Panc1 (cell line): ENCODE data around the gene CHRDL1. TPM values are rescaled to one million over a fixed set of nuclear protein-coding genes. Genes with fewer than 3 reads are reported as not detected.

Source experiments
- ATAC-seq: fragments of 200-7000 bp; cut with Tn5 transposase; 2 replicates; pipeline ENCODE4 v1.9.1; 2020; ENCODE audit warnings: mild to moderate bottlenecking, moderate library complexity
- BruUV-seq: library from RNA; stranded (reverse); fragments of 400-500 nt; replicated peaks from 2 replicates; lab custom pipeline; 2021; lab: Mats Ljungman, UMichigan
- CTCF ChIA-PET: fragments of 300-600 bp; sonication (Branson Sonifier 250); formaldehyde crosslinking; loops from one replicate; lab custom pipeline; 2022; ENCODE audit warnings: antibody characterized with exemption; lab: Charles Lee
- POLR2A ChIA-PET: fragments of 300-600 bp; sonication (Branson Sonifier 250); formaldehyde crosslinking; loops from one replicate; lab custom pipeline; 2022; ENCODE audit warnings: antibody characterized with exemption; lab: Charles Lee
- DNase-seq: peaks from one replicate; pipeline ENCODE4 v3.0.0-alpha.2; 2010; ENCODE audit warnings: low read depth, low spot score
- H3K27ac ChIP-seq: 2 replicates; pipeline ENCODE4 v1.5.1; 2011; ENCODE audit warnings: mild to moderate bottlenecking, low read length, inconsistent platforms
- H3K27me3 ChIP-seq: fragments of 200-500 bp; sonication (Bioruptor generic); 2 replicates; pipeline ENCODE4 v1.6.0; 2014; ENCODE audit warnings: low read length, inconsistent platforms; ENCODE audit not compliant: control insufficient read depth, insufficient read depth
- H3K36me3 ChIP-seq: fragments of 200-500 bp; sonication (Bioruptor generic); 2 replicates; pipeline ENCODE4 v1.5.1; 2014; ENCODE audit warnings: inconsistent platforms, mild to moderate bottlenecking, low read length, moderate library complexity; ENCODE audit not compliant: control insufficient read depth, insufficient read depth
- H3K4me1 ChIP-seq: 2 replicates; pipeline ENCODE4 v1.5.1; 2011; ENCODE audit warnings: inconsistent platforms, mild to moderate bottlenecking, low read length, moderate library complexity; ENCODE audit not compliant: control insufficient read depth, insufficient read depth
- H3K4me3 ChIP-seq, 2 experiments: 2 replicates each; pipeline ENCODE4 v1.5.1; 2011 to 2012; ENCODE audit warnings: low read depth in 2 of 2, low read length in 2 of 2, mild to moderate bottlenecking in 2 of 2, inconsistent platforms in 1 of 2, moderate library complexity in 1 of 2
- H3K9me3 ChIP-seq: fragments of 200-500 bp; sonication (Bioruptor generic); 2 replicates; pipeline ENCODE4 v1.5.1; 2014; ENCODE audit warnings: low read depth, mild to moderate bottlenecking, inconsistent platforms, low read length, moderate library complexity; ENCODE audit not compliant: control insufficient read depth, insufficient read depth
- POLR2AphosphoS5 ChIP-seq: IDR thresholded peaks from 2 replicates; pipeline ENCODE4 v1.6.1; 2012; ENCODE audit warnings: mild to moderate bottlenecking, low read depth, low read length, moderate library complexity
- SIN3A ChIP-seq: IDR thresholded peaks from 2 replicates; pipeline ENCODE4 v1.6.1; 2012; ENCODE audit warnings: low read depth, mild to moderate bottlenecking, low read length, moderate library complexity, borderline replicate concordance; ENCODE audit not compliant: insufficient read depth
- TCF7L2 ChIP-seq: IDR thresholded peaks from 2 replicates; pipeline ENCODE4 v1.6.1; 2011; ENCODE audit warnings: mild to moderate bottlenecking, low read depth, low read length, inconsistent platforms
- in situ Hi-C: cut with HindIII; loops from 2 replicates; pipeline ENCODE4 v1.10.0; 2016; ENCODE audit warnings: low sequenced_read_pairs, low pct_unique_long_range_greater_than_20kb
- intact Hi-C: fragments of 100-400 bp; cut with micrococcal nuclease; formaldehyde crosslinking; loops from one replicate; pipeline ENCODE4 v1.10.0; 2022; ENCODE audit not compliant: unreplicated experiment
- total RNA-seq: library from RNA; stranded (reverse); gene quantifications from one replicate; pipeline ENCODE4 v1.2.1, GENCODE V29; 2021; ENCODE audit not compliant: unreplicated experiment
- TF ChIP-seq, protein P1 (sequence below): fragments of 450-650 bp; IDR thresholded peaks from 2 replicates; pipeline ENCODE4 v1.5.1; 2017; ENCODE audit warnings: mild to moderate bottlenecking
- TF ChIP-seq, protein P2 (sequence below), 2 experiments: IDR thresholded peaks; 2 replicates each; pipeline ENCODE4 v1.6.1; 2011 to 2012; ENCODE audit warnings: low read depth in 2 of 2, control low read depth in 1 of 2, low read length in 1 of 2, mild to moderate bottlenecking in 1 of 2, moderate library complexity in 1 of 2; ENCODE audit not compliant: insufficient read depth in 1 of 2

CHRDL1 gene
- total RNA-seq, 1 experiment from 2014 or later = 0.08 TPM

DNA sequence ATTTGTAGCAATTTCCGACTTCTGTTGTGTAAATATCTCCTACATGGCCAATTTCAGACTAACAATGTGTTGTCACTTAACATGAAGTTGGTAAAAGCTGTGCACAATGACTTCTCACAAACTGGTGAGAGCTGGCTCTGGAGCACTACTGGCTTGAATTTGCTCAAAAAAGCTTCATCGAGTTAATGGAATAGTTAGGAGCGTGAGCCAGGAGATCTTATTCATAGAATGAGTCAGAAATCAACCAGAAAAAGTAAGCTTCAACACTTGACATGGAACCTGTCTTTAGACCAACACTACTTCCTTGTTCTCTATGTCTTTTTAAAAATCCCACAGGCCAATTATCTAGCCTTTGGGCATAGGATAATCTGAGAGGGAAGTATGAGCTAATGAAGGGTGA is 7.9 kb upstream of the CHRDL1 start:
- intact Hi-C loops = no loop called here

GRCh38 chrX:110796407-110796697 is 735 bp upstream of the CHRDL1 start:
- ATAC-seq = no peak
- H3K4me1 ChIP-seq = no peaks in the 10 kb centered on the region
- in situ Hi-C loops = no loop called here
- H3K36me3 ChIP-seq = no peaks in the 10 kb centered on the region
- no peak overlapping the region for H3K27ac ChIP-seq
- intact Hi-C loops = no loop called here
- CTCF ChIA-PET = no interaction called here
- POLR2A ChIA-PET = no interaction called here
- no TSS peak for BruUV-seq
- no peaks in the 10 kb centered on the region for H3K9me3 ChIP-seq
- TF ChIP-seq, protein P1, sequence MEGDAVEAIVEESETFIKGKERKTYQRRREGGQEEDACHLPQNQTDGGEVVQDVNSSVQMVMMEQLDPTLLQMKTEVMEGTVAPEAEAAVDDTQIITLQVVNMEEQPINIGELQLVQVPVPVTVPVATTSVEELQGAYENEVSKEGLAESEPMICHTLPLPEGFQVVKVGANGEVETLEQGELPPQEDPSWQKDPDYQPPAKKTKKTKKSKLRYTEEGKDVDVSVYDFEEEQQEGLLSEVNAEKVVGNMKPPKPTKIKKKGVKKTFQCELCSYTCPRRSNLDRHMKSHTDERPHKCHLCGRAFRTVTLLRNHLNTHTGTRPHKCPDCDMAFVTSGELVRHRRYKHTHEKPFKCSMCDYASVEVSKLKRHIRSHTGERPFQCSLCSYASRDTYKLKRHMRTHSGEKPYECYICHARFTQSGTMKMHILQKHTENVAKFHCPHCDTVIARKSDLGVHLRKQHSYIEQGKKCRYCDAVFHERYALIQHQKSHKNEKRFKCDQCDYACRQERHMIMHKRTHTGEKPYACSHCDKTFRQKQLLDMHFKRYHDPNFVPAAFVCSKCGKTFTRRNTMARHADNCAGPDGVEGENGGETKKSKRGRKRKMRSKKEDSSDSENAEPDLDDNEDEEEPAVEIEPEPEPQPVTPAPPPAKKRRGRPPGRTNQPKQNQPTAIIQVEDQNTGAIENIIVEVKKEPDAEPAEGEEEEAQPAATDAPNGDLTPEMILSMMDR = no peak
- TF ChIP-seq, protein P2, sequence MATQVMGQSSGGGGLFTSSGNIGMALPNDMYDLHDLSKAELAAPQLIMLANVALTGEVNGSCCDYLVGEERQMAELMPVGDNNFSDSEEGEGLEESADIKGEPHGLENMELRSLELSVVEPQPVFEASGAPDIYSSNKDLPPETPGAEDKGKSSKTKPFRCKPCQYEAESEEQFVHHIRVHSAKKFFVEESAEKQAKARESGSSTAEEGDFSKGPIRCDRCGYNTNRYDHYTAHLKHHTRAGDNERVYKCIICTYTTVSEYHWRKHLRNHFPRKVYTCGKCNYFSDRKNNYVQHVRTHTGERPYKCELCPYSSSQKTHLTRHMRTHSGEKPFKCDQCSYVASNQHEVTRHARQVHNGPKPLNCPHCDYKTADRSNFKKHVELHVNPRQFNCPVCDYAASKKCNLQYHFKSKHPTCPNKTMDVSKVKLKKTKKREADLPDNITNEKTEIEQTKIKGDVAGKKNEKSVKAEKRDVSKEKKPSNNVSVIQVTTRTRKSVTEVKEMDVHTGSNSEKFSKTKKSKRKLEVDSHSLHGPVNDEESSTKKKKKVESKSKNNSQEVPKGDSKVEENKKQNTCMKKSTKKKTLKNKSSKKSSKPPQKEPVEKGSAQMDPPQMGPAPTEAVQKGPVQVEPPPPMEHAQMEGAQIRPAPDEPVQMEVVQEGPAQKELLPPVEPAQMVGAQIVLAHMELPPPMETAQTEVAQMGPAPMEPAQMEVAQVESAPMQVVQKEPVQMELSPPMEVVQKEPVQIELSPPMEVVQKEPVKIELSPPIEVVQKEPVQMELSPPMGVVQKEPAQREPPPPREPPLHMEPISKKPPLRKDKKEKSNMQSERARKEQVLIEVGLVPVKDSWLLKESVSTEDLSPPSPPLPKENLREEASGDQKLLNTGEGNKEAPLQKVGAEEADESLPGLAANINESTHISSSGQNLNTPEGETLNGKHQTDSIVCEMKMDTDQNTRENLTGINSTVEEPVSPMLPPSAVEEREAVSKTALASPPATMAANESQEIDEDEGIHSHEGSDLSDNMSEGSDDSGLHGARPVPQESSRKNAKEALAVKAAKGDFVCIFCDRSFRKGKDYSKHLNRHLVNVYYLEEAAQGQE (IDR thresholded peaks at IDR 0.05; ENCODE audit: insufficient read depth in 1 of 2, low read depth in 2 of 2, low read length in 1 of 2) = no peak
- TF ChIP-seq SIN3A (no peak), POLR2AphosphoS5 (no peak), TCF7L2 (no peak)
- DNase-seq = no peak
- H3K27me3 ChIP-seq = peaks cover 4% of the 10 kb centered on the region; the same call in 1 of the 2 replicates
- peak overlapping the region in 1 of 2 experiments; percentile 31; a peak in 1 of 4 replicates for H3K4me3 ChIP-seq

More for the DNA sequence above, 7.9 kb upstream of the CHRDL1 start:
- Histone ChIP-seq H3K4me3 (no peak overlapping the region), H3K4me1 (no peaks in the 10 kb centered on the region), H3K36me3 (no peaks in the 10 kb centered on the region), H3K9me3 (no peaks in the 10 kb centered on the region), H3K27me3 (no peaks in the 10 kb centered on the region), H3K27ac (no peak overlapping the region)
- ChIA-PET POLR2A (no interaction called here), CTCF (no interaction called here)
- no peak for DNase-seq
- TF ChIP-seq, protein P1 = no peak
- in situ Hi-C loops = no loop called here
- no TSS peak for BruUV-seq
- ATAC-seq = no peak

GRCh38 chrX:110794601-110795000 is 1.0 kb downstream of the CHRDL1 start:
- intact Hi-C loops (no loop called here), in situ Hi-C loops (no loop called here)
- TF ChIP-seq, protein P2 (IDR thresholded peaks at IDR 0.05; ENCODE audit: insufficient read depth in 1 of 2, low read depth in 2 of 2, low read length in 1 of 2) = no peak
- TF ChIP-seq POLR2AphosphoS5 = no peak
- TF ChIP-seq, protein P1 = no peak
- no peak for TF ChIP-seq SIN3A
- no peak for TF ChIP-seq TCF7L2
- ChIA-PET CTCF (no interaction called here), POLR2A (no interaction called here)
- Histone ChIP-seq H3K4me3 (no peak overlapping the region), H3K36me3 (no peaks in the 10 kb centered on the region), H3K27me3 (peaks cover 4% of the 10 kb centered on the region; the same call in 1 of the 2 replicates), H3K9me3 (no peaks in the 10 kb centered on the region), H3K27ac (no peak overlapping the region), H3K4me1 (no peaks in the 10 kb centered on the region)
- no TSS peak for BruUV-seq
- DNase-seq (no peak), ATAC-seq (no peak)
